GM08714 (cell line): ENCODE results near the gene IGFBP2.

ENCODE experiments used
- H3K4me3 ChIP-seq: fragments of 200-500 bp; sonication (Bioruptor generic); 2 replicates; pipeline ENCODE4 v1.5.1; 2014; ENCODE audit warnings: mild to moderate bottlenecking, low read length, inconsistent platforms
- ZNF274 ChIP-seq: IDR thresholded peaks from 2 replicates; pipeline ENCODE4 v1.6.1; 2012; ENCODE audit warnings: mild to moderate bottlenecking, low read depth, low read length

IGFBP2 gene

GRCh38 chr2:216687111-216687510, 53.9 kb downstream of the IGFBP2 start:
- no peak overlapping the region for H3K4me3 ChIP-seq
- TF ChIP-seq ZNF274, result no peak

GRCh38 chr2:216687646-216688045, 54.4 kb downstream of the IGFBP2 start:
- no peak for TF ChIP-seq ZNF274
- H3K4me3 ChIP-seq, result no peak overlapping the region

- no peak overlapping the region for H3K4me3 ChIP-seq
- TF ChIP-seq ZNF274, result no peak
Measured at GRCh38 chr2:216688731-216689340, 55.6 kb downstream of the IGFBP2 start.

- H3K4me3 ChIP-seq, result no peak overlapping the region
- TF ChIP-seq ZNF274, result no peak
Measured at GRCh38 chr2:216689397-216689796, 56.2 kb downstream of the IGFBP2 start.

- H3K4me3 ChIP-seq, result no peak overlapping the region
- TF ChIP-seq ZNF274, result no peak
Measured at GRCh38 chr2:216690456-216690852, 57.2 kb downstream of the IGFBP2 start.

GRCh38 chr2:216690853-216691741, 57.9 kb downstream of the IGFBP2 start:
- H3K4me3 ChIP-seq, result peak overlapping the region; percentile 15; the same call in 1 of the 2 replicates
- TF ChIP-seq ZNF274, result no peak

GRCh38 chr2:216692636-216693413, 59.6 kb downstream of the IGFBP2 start:
- peak overlapping the region; percentile 24 for H3K4me3 ChIP-seq
- TF ChIP-seq ZNF274, result no peak

- TF ChIP-seq ZNF274, result no peak
- H3K4me3 ChIP-seq, result 0 out of 2 replicates have a peak overlapping the region, but pooled peaks have one; percentile 17
Measured at GRCh38 chr2:216693414-216694080, 60.3 kb downstream of the IGFBP2 start.

GRCh38 chr2:216694082-216694825, 61.0 kb downstream of the IGFBP2 start:
- no peak for TF ChIP-seq ZNF274
- H3K4me3 ChIP-seq, result 0 out of 2 replicates have a peak overlapping the region, but pooled peaks have one; percentile 17

- no peak overlapping the region for H3K4me3 ChIP-seq
- TF ChIP-seq ZNF274, result no peak
Measured at GRCh38 chr2:216694826-216695217, 61.6 kb downstream of the IGFBP2 start.

- no peak within 1 kb of the TSS for H3K4me3 ChIP-seq
- no peak for TF ChIP-seq ZNF274
Measured at GRCh38 chr2:216695401-216695821, 62.2 kb downstream of the IGFBP2 start, which contains the start of gene IGFBP5. Gene IGFBP5, minus strand, starts transcription at chr2:216695549. Its CDS starts 774 bp downstream, at chr2:216694775.

GRCh38 chr2:216696321-216696720, 63.1 kb downstream of the IGFBP2 start:
- TF ChIP-seq ZNF274, result no peak
- H3K4me3 ChIP-seq, result no peak overlapping the region
